HG03196 (cell line): ENCODE measurements around the gene TMPRSS15.

Experiments
- ATAC-seq: cut with Tn5 transposase; IDR thresholded peaks from one replicate; pipeline ENCODE4 v1.9.1; 2021; ENCODE audit not compliant: unreplicated experiment

TMPRSS15 gene

GRCh38 chr21:18248171-18248570 lies 155.4 kb downstream of the TMPRSS15 start:
- no peak for ATAC-seq

DNA sequence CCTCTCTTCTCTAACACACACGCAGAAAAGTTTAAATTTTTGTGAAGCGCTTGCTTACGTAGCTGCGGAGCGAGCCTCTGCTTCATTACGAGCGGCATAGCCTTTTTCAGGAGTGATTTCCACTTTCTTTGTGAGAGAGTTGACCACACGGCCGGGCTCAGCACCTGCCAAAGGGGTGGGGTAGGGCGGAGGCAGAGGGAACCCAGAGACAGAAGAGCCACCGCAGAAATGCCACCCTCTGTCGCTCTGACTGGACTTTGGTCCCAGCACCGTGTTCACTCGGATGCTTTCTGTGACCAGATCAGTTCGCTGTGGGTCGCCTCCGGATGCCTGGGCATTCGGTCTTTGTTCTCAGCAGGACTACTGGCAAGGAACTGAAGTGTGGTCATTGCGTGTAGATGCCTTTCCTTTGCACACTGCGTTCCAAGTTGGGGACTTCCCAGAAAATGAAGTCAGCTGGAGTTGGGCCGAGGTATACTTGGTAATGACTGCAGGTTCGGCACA lies 158.1 kb downstream of the TMPRSS15 start:
- no peak for ATAC-seq

DNA sequence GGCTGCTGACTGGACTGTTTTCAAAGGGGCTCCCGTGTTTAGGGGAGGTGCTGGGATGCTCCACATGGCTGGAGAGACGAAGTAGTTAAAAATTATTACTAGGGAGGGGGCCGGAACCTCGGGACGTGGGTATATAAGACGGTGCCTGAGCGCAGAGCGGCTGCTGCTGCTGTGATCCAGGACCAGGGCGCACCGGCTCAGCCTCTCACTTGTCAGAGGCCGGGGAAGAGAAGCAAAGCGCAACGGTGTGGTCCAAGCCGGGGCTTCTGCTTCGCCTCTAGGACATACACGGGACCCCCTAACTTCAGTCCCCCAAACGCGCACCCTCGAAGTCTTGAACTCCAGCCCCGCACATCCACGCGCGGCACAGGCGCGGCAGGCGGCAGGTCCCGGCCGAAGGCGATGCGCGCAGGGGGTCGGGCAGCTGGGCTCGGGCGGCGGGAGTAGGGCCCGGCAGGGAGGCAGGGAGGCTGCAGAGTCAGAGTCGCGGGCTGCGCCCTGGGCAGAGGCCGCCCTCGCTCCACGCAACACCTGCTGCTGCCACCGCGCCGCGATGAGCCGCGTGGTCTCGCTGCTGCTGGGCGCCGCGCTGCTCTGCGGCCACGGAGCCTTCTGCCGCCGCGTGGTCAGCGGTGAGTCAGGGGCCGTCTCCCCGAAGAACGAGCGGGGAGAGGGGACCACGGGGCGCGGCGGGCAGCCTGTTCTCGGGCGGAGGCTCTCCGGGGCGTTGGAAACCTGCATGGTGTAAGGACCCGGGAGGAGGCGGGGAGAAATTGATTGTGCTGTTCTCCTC lies 158.7 kb downstream of the TMPRSS15 start, which contains the start of gene CHODL:
Gene CHODL, plus strand, starts transcription at position 163 of the 793 bp plus-strand sequence. Its CDS starts 391 bp downstream, at position 554.
- ATAC-seq, result no peak

DNA sequence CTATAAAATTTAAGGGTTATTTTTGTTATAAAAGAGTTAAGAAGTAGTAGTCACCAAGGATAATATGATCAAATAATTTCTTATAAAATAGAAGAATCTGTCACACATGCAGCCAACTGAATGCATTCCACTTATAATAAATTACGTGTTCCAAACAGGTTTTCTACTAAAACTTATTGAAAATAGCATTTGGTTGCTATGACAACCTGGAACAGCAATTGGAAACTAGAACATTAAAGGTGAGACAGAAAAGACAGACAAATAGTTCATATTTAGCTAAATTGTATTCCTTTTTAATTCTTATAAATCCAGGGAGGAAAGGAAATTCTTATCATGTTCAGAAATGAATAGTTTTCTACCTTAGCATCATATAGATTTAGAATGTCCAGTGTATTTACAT lies 168.0 kb downstream of the TMPRSS15 start:
- ATAC-seq, result no peak

DNA sequence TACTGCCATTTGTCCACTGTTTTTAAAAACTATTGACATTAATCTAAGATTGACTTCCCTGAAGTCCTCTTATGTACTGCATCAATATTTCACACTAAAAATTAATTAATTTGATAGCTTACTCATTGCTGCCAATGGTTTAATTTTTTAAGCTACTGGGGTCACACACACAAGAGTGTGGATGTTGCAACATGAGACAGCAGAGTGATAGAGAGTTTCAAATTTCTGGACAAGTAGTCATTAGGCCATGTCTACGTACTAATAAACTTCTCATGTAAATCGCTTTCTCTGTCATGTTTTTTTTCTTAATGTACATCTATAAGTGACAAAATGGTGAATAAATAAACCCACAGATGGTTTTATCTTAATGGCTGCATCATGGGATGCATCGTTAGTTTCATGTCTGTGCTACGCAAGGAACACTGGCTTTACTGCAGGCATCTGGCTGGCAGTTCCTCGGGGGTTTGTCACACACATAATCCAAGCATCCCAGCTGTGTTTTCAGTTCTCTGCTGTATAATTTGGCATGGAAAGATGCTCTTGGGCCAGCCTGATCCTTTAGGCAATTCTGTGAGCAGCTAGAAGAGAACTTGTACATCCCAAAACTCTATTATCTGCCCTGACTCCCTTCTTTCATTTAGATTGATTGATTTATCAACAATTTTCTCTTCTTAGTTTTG lies 175.4 kb downstream of the TMPRSS15 start:
- no peak for ATAC-seq

DNA sequence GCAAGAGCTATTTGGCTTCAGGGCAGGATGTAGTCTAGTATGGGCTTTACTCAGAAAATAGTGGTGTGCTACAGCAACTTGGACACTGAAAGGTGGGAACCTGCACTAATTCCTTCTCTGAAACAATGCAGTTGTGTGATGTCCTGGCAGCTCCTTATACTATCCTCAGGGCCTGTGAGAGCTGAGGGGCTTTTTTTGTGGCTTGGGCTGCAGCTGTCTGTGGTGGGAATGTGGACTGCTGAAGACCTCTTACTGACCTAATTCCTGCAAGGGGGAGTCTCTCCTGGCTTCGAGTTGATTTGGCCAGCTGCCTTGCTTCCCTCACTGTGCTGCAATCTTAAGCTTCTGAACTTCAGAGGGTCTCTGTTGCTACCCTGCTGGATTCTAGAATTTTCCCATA lies 181.2 kb downstream of the TMPRSS15 start:
- no peak for ATAC-seq

- ATAC-seq, result no peak
These were observed 183.1 kb downstream of the TMPRSS15 start for GRCh38 chr21:18220498-18220897.
